ENCODE data around the gene MRFAP1L1.
"Not testable (repeated sequence)": the region's sequence is repeated elsewhere in the genome, so short reads cannot be mapped to it uniquely, and the experiment has no call there.

The MRFAP1L1 gene

GRCh38 chr4:6686104-6686787 is 23.4 kb downstream of the MRFAP1L1 start:
- no peak for DNase-seq

DNA sequence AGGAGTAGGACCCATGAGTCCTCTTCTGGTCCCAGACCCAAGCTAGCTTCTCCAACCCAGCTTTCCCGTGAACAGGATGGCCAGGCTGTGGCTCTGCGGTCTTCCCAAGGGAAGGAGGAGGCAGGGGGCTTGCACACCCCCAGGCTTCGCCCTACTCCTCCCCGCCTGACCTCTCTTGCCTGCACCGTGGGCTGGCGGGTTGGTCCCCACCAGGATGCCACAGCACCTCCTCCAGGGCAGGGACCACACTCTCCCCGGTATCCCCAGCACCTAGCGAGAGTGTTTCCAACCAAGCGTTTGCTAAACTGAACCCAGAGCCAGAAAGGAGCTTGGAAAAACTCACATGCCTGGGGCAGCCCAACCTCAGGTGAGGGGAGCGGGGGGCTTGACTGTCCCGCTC is 25.0 kb downstream of the MRFAP1L1 start:
- DNase-seq, result no peak

- no peak for DNase-seq
Measured at GRCh38 chr4:6682862-6683590, 26.6 kb downstream of the MRFAP1L1 start.

- DNase-seq, result no peak
Measured at GRCh38 chr4:6681191-6681590, 28.5 kb downstream of the MRFAP1L1 start.

- DNase-seq, result no peak
Measured at GRCh38 chr4:6680372-6681034, 29.2 kb downstream of the MRFAP1L1 start.

- no peak for DNase-seq
Measured at GRCh38 chr4:6676722-6677558, 32.7 kb downstream of the MRFAP1L1 start.

DNA sequence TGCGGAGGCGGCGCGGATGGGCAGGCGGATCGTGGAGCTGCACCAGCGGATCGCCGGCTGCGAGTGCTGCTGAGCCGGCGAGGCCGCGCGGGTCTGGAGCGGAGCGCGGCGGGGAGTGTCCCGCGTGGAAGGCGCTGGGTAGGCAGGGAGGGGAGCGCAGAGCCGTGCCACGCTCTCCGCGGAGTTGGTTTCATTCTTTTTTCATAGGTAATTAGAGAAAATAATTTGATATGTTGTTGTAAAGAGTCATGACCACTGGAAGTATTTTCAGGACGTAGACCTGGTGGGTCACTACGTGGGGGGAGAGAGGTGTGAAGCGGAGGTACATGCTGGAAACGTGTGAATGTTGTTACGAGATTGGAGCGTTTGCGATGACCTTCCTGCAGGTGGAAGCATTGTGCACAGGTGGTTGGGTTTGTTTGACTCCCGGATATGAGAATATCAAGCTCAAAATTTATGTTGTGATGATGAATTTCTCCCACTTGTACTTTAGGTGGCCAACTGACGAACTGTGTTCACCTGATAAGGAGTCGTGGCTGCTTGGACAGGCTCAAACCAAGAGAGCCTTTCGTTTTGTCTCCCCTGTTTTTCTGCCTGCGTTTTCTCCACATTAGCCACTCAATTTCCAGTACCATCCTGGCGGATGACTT is 35.0 kb downstream of the MRFAP1L1 start:
- peak; percentile 33 for DNase-seq

DNA sequence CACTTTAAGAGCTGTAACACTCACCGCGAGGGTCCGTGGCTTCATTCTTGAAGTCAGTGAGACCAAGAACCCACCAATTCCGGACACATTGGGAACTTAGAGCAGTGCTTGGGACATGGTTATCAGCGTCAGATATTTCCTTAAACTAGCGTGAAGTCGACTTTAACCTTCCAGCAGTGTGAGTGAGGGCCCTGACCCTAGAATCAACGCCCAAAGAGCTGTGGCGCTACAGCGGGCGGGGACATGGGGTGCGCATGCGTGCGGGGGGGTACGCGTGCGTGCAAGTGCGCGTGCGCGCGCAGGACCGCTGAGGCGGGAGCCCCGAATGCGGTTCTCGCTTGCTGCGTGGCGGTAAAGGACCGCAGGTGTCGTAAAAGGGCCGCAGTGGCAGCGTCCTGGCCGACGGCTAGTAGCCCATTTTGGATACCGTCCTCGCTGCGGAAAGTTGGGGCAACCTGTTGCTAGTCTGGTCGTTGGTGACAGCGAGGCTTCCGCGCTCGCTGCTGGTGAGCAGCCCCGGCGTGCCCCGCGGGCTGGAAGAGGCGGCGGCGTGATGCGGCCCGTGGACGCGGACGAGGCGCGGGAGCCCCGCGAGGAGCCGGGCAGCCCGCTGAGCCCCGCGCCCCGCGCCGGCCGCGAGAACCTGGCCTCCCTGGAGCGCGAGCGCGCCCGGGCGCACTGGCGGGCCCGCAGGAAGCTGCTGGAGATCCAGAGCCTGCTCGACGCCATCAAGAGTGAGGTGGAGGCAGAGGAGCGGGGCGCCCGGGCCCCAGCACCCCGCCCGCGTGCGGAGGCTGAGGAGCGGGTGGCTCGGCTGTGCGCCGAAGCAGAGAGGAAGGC is 35.8 kb downstream of the MRFAP1L1 start:
- DNase-seq, result peak; percentile 90

GRCh38 chr4:6673191-6673659 is 36.4 kb downstream of the MRFAP1L1 start:
- DNase-seq, result peak; percentile 42

GRCh38 chr4:6672541-6673190 is 37.0 kb downstream of the MRFAP1L1 start:
- DNase-seq, result not testable (repeated sequence)

DNA sequence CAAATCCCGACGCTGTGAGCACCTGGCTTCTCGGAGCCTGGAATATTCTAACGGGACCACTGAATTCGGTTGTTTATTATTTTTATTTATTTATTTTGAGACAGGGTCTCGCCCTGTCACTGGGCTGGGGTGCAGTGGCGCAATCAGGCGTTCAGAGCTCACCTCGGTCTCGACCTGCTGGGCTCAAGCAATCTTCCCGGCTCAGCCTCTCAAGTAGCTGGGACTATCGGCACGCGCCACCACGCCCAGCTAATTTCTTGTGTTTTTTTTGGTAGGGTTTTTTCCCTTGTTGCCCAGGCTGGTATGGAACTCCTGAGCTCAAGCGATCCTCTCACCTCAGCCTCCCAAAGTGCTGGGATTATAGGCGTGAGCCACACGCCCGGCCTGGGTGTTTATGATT is 37.5 kb downstream of the MRFAP1L1 start:
- no peak for DNase-seq

DNA sequence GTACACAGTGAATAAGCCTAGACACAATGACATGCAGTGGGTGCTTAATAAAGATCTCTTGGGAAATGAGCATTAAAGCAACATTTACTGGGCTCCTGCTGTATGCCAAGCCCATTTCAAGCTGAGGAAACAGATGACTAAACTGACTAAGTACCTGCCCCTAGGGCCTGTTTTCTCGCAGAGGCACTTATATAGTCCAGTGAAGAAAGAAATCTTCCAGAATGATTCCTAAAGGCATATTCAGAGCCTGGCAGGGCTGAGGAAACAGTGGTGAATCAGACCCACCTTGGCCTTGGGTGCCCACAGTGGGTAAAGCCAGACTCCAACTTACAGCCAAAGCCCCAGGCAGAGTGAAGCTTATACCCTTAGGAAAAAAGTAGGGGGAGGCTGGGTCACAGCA is 38.0 kb downstream of the MRFAP1L1 start:
- DNase-seq, result no peak

- DNase-seq, result no peak
Measured at GRCh38 chr4:6668391-6668790, 41.3 kb downstream of the MRFAP1L1 start.

DNA sequence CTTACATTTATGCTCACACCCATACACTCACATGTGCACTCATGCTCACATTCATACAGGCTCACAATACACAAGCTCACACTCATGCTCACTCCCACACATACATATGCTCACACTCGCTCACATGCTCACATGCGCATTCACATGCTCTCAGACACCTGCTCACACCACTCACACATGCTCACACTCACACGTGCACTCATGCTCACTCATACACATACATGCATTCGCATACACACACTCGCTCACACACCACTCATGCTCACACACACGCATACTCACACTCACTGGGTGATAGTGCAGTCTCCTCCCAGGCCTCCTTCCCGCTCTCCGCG is 44.4 kb downstream of the MRFAP1L1 start:
- DNase-seq, result no peak

- no peak for DNase-seq
Measured at GRCh38 chr4:6663596-6664393, 45.9 kb downstream of the MRFAP1L1 start.

- DNase-seq, result no peak
Measured at GRCh38 chr4:6662591-6662990, 47.1 kb downstream of the MRFAP1L1 start.

- no peak for DNase-seq
Measured at GRCh38 chr4:6660430-6660829, 49.2 kb downstream of the MRFAP1L1 start.

- DNase-seq, result no peak
Measured at GRCh38 chr4:6659897-6660296, 49.8 kb downstream of the MRFAP1L1 start.

DNA sequence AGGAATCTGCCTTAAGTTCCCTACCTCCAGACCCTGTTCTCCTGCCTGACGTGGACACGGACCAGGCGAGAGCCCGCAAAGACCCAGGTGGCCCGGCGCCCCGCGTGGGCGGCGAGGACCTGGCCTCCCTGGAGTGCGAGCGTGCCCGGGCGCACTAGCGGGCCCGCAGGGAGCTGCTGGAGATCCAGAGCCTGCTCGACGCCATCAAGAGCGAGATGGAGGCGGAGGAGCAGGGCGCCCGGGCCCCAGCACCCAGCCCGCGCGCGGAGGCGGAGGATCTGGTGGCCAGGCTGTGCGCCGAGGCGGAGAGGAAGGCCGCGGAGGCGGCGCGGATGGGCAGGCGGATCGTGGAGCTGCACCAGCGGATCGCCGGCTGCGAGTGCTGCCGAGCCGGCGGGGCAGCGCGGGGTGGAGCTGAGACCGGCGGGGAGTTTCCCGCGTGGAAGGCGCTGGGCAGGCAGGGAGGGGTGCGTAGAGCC is 51.0 kb downstream of the MRFAP1L1 start:
- peak; percentile 22 for DNase-seq

DNA sequence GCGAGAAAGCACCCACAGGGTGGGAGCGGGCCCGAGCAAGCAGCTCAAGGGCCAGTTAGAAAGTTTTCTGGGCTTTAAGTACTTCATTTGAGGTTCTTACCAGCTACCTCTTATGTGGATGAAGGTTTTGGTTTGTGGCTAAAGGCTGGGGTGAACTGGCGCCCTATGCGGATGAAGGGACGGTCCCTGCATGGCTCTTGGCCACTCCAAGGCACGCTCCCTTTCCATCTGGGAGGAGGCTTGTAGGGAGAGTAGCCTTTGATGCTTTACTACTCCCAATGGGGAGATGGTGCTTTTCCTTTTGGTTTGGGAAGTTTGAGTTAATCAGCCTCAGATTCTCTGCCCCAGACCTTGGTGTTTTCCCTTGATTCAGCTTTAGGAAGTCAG is 51.5 kb downstream of the MRFAP1L1 start:
- no peak for DNase-seq

All from effector CD8-positive, alpha-beta T cell (primary cell).